GM19035 (cell line): ENCODE measurements around the gene RAD21L1.
"Not testable (repeated sequence)": the region's sequence is repeated elsewhere in the genome, so short reads cannot be mapped to it uniquely, and the experiment has no call there.

ENCODE experiments used
- ATAC-seq: cut with Tn5 transposase; IDR thresholded peaks from one replicate; pipeline ENCODE4 v1.9.1; 2021; ENCODE audit not compliant: unreplicated experiment

Gene RAD21L1

DNA sequence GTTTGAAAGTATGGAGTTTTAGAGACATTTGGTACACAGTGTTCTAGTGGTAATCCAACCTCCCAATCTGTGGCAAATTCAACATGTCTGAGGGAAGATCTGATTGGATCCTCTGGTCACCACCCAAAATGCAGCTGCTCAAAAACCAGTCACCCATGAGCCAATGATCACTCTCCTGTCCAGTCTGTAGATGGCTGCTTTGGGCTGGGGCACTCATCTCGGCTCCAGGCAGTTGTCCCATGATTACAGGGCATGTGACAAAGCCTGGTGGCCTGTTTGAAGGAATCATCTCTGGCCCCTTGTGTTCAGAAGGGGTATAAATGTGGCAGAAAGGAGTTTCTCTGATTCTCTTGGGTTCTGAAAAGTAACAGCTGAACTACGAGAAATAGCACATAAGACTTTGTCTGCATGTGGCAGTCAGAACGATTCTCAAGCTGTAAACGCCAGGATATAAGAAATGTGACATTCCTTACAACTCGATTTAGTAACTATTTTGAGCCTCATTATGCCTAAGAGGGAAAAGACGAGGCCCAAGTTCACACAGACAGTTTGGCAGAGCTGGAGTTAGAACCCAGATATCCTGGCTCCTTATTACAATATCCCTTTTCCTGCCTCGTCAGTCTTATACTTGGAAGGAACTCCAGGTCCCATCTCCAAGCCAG is 26.5 kb upstream of the RAD21L1 start:
- no peak for ATAC-seq

DNA sequence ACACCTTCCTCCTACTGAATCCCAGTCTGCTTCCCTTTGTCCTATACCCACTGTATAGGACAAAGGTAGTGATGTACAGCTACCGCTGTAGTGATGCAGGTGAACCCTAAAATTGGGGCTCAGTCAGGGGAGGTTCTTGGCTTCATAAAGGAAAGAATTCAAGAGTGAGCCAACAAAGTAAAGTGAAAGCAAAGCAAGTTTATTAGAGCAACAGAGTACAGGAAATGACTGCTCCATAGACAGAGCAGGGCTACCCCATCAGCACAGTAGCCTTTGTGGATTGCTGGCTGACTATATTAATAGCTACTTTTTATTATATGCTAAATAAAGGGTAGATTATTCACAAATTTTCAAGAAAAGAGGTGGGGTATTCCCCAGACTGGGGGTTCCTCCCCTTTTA is 25.9 kb upstream of the RAD21L1 start:
- no peak for ATAC-seq

DNA sequence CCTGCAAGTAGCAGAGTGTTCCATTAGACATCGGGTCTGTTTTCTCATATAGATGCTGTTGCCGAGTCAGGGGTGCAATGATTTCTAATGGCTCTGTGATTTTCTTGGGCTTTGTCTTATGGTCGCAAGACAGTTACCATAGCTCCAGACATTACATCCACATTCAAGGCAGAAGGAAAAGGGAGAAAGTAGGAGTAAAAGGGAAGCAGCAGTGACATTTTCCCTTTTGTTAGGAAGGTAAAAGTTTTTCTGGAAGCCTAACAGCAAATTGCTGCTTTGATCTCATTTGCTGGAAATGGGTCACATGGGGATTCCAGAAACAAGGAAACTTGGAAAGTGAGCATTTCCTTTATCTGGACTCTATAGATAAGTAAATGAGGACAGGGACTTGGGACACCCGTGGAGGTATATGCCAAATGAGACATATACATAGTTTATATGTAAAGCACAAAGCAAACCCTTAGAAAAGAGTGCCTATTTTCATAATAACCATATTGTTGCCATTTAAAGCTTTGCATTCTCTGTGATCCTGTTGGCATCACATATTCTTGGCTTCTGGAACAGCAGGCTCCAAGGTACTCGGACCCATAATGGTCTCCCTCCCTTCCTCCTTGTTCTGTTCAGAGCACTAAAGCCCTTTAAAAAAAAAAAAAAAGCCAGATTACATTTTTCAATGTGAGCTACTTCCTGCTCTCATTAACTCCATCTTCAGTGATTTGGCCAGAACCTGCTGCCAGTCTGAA is 22.9 kb upstream of the RAD21L1 start, which contains the start of gene C20orf202:
TSS of gene C20orf202 (plus strand) at position 693 of the 743 bp plus-strand sequence. CDS start 132 bp downstream, outside the sequence.
- ATAC-seq = no peak

DNA sequence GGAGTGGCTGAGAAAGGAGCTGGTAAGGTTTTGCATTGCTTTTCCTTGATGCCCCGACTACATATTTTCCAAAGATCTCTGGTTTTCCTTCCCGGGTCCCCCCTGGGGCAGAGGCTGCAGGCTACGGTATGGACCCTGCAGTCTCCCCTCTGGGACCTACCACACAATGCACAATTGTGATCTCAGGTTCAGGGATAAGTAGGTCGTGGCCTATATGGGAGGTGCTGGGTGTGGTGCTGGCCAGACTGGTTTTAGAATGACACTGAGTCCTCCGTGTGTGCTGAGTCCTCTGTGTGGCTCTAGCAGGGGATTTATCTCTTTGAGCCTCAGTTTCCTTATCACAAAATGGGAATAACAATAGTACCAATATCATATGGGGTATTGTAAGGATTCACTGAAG is 22.2 kb upstream of the RAD21L1 start:
- no peak for ATAC-seq

DNA sequence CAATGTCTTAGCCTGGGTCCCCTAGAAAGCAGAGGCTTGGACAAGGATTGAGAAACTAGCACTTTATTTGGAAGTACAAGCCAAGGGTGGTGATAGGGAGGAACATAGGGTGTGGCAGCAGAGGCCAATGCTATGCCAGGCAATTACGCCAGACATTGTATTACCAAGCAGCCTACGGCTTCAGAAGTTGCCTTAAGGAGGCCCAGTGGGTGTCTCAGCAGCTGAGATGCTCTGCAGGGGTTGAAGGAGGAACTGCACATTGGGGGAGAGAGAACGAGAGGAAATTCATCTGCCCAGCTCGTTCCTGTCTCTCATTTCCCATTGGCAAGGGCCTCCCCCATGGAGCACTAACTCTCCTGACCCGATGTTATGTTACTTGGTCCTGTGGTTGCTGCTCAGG is 21.7 kb upstream of the RAD21L1 start:
- no peak for ATAC-seq

DNA sequence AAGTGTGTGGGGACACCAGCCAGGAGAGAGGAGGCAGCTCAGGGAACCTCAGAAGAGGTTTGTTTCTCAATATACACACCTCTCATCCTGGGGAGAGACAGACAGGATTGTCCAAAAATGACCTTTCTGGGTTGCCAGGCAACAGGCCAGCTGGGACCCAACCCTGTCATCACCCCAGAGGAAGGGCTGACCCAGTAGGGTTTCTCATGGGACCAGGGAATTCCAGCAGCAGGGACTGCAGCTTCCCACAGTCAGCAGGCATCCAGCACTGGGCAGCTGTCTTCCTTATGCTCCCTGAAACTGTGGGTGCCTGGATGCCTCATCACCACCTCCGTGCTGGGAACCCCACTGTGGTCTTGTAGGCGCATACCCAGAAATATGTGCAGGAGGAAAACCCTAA is 21.3 kb upstream of the RAD21L1 start:
- ATAC-seq = no peak

DNA sequence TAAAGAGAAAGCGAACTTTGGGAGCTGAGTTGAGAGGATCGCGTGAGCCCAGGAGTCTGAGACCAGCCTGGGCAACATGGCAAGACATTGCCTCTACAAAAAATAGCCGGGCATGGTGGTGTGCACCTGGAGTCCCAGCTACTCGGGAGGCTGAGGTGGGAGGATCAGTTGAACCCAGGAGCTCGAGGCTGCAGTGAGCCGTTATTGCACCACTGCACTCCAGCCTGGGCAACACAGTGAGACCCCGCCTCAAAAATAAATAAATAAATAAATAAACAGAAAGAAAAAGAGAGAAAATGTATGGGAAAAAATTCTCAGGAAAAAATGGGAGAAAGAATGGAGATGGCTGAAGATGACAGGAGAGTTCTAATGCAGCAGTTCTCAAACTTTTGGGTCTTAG is 20.0 kb upstream of the RAD21L1 start:
- ATAC-seq = no peak

DNA sequence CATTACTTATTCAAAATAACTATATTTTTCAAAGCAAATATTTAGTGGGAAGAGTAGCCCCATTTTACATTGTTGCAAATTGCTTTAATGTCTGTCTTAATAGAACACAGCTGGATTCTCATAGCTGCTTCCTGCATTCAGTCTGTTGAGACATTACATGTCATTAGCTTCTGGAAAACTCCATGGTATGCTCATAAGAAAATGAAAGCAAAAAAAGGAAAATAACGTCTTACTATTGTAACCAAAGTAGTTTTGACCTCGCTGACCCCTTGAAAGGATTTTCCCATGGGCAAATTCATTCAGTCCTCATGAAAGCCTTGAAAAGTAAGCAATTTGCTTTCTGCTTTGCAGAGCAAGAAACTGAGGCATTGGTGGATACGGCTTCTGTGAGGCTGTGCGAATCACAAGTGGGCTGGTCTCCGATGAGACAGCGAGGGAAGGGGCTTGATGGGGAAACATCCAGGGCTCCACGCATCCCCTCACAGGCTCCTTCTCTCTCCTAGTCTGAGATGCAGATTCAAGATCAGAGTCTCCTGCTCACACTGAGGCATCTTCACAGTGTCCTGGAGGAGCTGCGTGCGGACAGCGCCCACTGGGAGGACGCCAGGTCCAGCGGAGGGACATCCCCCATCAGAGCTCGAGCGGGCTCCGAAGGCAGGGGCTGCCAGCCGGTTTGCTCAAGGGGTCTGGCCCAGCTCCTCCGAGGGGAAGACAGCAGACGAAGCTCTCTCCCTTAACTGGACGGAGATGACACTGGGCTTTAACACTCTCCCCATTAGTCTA is 19.3 kb upstream of the RAD21L1 start:
- ATAC-seq = no peak

DNA sequence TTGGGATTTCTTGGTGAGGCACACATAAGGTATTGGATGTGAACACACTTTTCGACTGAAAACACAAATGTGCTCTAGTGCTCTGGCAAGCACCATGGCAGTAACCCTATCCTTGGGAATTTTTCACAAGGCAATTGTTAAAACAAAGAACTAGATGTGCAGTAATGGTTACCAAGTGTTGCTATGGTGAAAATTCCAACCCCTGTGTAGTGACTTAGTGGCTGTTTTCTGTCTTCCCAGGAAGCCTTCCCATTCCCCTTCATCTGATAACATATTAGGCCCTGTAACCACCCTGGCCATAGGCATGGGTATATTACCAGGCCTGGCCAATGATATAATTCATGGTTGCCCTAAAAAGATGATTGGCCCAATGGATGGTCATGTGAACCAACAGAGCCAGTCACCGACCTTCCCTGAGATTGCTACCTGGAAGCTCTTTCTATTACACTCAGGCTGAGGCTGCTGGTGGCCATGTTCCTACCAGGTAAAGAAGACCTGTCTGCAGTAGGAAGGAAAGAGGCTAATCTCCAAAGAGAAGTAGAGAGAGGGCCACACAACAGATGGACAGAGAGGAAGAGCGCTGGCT is 18.5 kb upstream of the RAD21L1 start:
- ATAC-seq = no peak

DNA sequence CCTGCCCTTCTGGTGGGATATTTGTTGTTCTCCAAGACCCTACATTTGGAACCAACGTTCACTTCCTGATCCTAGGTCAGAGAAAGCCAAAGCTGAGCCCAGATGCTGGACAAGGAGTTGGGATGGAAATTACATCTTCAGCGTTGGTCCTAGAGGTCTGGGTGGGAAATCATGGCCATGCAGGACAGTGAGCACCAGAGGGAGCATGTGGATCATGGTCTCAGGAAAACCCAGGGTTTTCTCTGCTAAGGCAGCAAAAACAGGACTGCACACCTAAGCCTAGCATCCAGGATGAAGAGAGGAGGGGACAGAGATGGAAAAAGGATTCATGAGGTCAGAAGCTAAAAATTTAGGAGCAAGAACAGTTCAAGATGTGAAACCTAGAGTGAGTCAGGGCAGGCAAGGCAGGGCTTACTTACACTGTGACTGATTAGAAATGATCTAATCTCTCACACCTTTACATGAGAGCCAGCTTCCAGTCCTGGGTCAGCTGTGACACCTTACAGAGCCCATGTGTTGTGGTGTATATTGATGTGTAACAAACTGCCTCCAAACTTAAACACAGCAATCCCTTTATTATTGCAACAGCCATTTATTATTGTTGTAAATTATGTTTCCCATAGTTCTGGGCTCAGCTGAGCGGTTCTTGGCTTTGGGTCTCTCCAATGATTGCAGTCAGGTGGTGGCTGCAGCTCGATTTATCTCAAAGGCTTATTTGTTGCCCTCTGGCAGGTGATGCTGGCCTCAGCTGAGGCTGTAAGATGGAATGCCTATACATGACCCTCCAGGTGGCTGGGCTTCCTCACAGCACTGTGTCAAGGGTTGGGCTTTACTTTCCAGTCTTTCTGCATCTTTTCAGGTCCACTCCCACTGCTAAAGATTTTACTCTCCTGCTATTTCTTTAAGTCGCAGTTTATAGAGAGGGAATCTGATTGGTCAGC is 16.1 kb upstream of the RAD21L1 start:
- no peak for ATAC-seq

DNA sequence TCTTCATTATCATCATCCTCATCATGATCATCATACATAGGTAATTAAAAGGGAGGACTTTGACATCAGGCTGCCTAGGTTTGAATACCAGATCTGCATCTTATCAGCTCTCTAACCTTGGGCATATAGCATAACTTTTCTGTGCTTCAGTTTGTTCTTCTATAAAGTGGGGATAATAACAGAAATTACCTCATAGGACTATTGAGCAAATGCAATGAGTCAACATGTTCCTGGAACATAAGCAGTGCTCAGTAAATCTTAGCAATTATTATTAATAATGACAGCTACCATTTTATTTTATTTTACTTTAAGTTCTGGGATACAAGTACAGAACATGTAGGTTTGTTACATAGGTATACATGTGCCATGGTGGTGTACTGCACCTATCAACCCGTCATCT is 15.3 kb upstream of the RAD21L1 start:
- ATAC-seq = no peak

DNA sequence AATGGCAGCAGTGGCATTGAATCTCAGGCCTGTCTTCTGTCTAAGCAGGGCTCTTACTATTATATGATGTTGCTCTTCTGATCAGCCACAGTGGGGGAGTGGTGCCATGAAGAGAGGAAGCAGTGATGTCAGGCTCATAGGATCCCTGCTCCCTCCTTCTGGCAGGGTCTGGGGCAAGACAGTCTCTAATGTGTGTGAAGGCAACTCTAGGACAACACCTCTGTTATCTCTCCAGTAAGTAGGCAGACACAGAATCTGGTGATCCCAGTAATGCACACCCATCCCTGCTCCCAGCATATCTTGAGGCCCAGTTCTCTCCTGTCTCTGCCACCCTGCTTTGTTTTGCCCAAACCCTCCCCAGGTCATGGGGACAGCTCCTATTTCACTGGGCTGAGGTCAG is 13.8 kb upstream of the RAD21L1 start:
- no peak for ATAC-seq

DNA sequence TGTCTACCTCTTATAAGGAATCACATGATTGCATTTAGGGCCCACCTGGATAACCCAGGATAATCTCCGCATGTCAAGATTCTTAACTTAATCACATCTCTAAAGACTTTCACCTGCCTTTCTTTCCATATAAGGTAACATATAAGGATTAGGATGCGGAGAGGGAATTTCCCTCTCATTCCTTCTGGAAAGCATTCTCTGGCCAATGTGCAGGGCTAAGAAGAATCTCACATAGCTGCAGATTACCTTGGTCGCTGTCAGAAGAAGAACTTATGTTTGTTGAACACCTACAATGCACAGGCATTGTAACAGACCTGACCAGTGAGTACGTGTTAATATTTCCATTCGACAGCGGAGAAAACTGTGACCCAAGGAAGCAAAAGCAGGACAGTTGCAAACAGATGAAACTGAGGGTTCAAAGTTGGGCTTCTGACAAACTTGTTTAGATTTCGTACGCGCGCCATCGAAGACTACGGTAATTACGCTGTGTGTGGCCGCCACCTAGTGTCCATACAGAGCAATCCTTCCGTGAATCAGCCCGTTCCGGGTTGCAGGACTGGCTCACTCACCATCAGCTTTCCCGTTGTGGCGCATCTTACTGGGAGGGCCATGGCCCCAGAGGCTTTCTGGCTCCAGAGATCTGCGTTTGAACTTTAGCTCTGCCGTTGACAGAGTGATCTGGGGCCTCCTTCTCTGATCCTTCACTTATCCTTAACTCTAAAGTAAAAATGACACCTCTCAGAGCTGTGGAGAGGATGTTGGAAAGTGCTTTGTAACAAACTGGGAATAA is 13.0 kb upstream of the RAD21L1 start:
- ATAC-seq = no peak

DNA sequence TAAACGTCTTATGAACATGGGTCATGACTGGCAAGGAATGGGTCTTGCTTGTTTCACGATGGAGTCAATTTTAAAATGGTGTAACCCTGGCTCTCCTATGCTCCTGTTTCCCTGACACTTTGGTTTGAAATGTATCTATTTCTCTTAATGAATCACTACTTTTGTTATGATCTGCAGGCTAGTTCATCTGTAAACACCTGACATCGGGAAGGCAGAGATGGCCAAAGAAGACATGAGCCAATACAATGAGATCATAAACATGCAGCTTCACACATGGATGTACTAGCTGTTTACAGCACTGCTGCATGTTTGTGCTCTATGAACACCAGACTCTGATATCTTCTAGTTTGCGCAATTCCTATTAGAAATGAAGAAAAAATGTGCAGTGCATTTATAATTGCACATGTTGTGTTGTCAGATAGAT is 11.0 kb upstream of the RAD21L1 start:
- no peak for ATAC-seq

DNA sequence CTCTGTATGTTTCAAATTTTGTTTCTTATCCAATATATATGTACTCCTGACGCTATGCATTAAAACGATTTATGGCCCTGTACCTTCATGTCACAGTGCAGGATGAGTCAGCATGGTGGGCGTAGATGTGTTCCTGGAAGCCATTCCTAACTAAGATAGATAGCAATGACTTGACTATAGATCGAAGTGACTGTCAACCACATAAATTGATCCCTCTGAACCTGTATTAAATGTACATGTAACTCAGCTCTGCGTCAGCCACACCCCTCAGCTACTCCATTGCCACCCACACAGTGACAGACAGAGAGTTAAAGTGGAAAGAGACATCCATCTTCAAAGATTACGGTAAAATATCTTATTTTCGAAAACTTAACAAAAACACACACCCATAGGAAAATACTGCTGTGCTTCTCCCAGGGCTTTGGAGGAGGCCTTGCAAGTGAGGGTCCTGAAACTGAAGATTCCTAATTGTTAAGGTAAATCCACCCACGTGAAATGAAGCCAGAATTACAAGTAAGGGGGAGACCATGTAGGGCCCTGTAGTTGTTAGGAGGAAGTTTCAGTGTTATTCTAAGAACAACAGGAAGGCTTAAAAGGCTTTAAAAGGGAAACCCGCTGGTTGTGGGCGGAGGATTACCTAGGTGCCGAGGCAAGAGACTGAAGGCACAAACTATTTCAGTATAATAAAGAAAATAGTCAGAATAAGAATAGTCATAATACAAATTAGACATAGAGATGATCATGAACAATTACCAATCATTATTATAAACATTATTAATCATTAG is 10.3 kb upstream of the RAD21L1 start:
- no peak for ATAC-seq

DNA sequence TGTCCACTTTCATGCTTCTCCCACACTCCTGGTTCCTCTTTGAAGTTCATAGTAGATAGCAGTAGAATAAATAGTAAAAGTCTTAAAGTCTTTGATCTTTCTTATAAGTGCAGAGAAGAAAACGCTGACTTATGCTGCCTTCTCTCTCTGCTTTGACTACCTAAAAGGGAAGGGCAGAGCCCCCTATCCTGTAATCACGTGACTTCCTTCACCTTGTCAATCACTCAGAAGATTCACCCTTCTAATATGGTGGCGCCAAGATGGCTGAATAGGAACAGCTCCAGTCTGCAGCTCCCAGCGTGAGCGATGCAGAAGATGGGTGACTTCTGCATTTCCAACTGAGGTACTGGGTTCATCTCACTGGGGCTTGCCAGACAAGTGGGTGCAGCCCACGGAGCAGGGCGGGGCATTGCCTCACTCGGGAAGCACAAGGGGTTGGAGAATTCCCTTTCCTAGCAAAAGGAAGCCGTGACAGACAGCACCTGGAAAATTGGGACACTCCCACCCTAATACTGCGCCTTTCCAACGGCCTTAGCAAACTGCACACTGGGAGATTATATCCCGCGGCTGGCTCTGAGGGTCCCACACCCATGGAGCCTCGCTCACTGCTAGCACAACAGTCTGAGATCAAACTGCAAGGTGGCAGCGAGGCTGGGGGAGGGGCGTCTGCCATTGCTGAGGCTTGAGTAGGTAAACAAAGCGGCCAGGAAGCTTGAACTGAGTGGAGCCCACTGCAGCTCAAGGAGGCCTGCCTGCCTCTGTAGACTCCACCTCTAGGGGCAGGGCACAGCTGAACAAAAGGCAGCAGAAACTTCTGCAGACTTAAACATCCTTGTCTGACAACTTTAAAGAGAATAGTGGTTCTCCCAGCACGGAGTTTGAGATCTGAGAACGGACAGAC is 9.1 kb upstream of the RAD21L1 start:
- not testable (repeated sequence) for ATAC-seq

DNA sequence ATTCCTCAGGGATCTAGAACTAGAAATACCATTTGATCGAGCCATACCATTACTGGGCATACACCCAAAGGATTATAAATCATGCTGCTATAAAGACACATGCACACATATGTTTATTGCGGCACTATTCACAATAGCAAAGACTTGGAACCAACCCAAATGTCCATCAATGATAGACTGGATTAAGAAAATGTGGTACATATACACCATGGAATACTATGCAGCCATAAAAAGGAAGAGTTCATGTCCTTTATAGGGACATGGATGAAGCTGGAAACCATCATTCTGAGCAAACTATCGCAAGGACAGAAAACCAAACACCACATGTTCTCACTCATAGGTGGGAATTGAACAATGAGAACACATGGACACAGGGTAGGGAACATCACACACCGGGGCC is 3.1 kb upstream of the RAD21L1 start:
- ATAC-seq = not testable (repeated sequence)
